HG03457 (cell line): Measurements from ENCODE around the gene WDR86.
A peak's percentile ranks its signal among the peaks of the same experiment; 100 is the strongest.

Experiments
- ATAC-seq: cut with Tn5 transposase; IDR thresholded peaks from one replicate; pipeline ENCODE4 v1.9.1; 2021; ENCODE audit warnings: moderate number of reproducible peaks; ENCODE audit not compliant: unreplicated experiment

The WDR86 gene

DNA sequence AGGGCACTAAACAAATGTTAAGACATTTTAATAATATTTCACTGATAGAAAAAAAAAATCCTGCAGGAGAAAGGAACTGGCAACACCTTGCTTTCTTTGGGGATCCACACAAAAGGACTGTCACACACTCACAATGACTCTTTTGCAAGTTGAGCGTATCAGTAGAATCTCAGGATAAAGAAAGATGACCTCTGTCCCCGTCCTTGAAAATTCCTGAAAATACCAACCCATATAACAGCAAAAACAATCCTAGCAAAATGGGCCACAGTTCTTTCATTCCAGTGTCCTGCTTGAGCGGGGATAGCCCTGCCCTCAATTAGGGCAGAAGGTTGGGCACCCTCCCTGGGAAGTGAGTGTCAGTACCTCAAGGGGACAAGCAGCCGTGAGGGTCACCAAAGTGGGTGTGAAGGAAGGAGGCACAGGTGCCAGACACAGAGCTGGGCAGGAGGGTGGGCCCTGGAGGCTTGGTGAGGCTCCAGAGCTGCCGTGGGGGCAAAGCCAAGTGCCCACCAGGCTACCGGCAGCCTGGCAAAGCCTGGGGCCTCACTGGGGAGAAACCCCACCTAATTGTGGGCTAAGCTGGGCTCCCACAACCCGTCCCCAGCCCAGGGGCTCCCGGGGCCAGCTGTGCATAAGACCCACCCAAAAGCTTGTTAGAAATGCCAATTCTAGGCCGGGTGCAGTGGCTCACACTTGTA lies 2.8 kb downstream of the WDR86 start:
- ATAC-seq: no peak

DNA sequence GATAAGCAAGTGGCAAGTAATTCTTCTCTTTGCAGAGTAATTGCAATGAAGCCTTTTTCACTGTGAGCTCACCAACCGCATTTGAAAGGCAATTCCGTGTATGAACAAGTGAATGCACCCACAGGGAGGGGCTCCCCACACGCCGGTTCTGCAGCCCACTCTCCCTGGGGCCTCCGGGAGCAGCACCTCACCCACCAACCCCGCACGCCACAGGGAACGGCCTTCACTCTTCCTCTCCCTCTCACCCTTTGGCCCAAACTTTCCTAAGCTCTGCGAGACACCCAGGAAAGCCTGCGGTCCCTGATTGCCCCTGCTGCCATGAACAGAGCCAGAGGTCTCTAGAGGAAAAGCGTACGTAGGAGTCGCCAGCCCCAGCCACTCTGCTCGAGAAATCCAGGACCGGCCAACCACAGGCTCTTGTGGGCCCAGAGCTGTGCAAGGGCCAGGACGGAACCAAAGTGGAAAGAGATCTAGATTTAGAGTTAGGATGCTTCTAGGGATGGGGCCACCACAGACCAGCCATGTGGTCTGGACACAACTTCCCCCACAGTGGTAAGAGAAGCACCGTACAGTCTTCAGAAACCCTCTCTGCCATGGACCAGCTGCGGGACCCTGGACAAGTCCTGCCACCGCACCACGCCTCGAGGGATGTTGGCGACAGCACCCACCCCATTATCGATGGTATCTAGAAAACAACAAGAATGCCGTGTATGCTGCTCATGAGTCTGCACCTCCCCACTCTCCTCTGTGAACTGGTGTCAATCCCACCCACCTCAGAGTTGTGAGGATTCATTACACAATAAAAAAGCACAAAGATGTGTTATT lies 3.6 kb downstream of the WDR86 start:
- no peak for ATAC-seq

DNA sequence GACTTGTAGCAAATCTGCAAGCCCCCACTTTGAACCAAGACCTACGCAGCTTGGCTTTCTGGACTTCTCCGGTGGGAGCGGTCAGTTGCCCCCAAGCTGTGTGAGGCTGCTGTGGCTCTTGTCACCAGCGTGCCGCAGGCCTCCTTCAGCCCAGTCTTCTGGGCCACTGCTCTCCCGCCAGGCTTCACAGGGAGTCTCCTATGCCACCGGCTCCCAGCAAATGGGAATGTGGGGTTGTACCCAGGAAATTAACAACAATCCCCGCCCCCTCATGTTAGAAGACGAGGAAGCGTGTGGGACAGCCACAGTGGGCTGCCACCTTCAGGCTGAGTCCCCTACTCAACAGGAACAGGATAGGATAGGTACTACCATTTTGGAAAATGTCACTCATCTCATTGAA lies 4.2 kb downstream of the WDR86 start:
- ATAC-seq: no peak

DNA sequence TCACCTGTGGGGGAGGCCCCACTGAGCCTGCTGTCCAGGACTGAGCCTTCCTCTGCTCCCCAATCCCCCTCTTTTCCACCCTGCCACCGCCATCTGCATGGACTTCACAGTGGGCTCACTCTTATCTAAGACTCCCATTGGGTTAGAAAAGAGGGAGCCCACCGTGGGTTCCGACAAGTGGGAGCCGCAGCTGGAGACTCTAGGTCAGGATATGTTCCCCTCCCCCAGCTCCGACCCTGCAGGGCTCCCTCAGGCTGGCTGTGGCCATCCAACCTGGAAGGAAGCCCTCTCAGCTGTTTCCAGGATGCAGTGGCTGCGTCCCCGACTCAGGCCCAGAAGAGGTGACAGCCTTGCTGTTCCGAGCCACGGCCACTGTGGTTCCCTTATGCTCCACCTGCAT lies 4.8 kb downstream of the WDR86 start:
- no peak for ATAC-seq

DNA sequence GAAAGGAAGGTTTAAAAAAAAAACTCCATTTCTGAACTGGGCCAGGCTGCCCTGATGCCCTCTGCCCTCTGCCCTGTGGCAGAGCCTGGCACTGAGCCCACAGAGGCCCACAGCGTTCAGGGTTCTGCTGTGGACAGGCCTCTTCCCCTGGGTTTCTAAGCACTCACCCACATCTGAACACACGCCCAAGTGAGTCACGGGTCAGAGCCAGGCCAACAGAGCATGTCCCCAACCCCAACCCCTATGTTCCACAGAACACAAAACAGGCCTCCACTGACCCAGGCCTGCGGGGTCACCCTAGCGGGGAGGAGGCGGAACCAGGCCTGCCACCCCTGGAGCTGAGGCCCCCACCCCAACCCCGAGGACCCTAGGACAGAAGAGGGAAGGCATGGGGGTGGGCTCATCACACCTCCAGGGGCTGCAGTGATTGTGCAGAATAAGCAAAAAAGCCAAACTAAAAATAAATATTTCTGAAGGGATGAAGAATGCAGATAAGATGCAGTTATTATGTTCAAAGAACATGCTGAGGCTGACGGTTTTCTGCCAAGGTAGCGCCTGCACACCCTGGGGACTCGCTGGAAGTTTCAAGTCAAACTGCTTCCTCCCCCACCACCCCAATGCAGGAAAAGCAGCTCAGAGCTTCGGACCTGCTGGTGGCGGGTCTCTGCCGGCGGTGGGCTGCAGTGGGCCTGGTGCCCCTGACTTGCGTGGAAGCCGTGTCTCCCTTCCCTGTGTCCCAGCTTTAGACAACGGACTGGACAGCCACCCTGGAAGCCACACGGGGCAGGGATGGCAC lies 5.4 kb downstream of the WDR86 start:
- ATAC-seq: no peak

GRCh38 chr7:151403764-151404163 lies 6.1 kb downstream of the WDR86 start:
- ATAC-seq: no peak

DNA sequence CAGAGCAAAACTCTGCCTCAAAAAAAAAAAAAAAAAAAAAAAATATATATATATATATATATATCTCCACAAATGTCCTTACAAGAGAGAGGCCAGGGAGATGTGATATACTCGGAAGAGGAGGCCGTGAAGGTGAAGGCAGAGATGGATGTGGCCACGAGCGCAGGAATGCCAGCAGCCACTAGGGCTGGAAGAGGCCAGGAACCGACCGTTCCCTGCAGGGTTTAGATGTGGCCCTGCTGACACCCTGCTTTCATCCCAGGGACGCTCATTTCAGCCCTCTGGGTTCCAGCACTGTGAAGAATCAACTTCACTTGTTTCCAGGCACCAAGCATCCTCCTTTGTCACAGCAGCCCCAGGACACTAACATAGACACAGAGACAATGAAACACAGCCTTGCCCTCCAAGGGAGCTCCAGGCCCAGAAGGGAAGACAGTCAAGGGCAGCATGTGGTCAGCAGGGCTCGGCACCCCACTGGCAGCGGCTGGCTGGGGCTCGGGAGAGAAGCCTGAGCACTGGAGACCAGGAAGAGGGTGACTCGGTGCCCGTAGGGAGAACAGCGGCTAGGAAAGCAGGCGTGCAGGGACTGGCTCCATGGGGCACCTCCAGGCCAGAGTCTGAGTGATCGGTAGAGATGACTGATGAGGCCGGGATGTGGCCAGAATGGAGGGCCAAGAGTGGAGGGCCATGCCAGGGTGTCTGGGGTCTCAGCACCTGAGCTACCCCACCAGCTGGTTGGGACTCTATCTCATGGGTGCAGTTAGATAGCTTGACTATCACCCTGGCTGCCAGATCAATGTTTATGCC lies 7.6 kb downstream of the WDR86 start:
- no peak for ATAC-seq

GRCh38 chr7:151400626-151401315 lies 9.1 kb downstream of the WDR86 start:
- peak; percentile 65 for ATAC-seq

DNA sequence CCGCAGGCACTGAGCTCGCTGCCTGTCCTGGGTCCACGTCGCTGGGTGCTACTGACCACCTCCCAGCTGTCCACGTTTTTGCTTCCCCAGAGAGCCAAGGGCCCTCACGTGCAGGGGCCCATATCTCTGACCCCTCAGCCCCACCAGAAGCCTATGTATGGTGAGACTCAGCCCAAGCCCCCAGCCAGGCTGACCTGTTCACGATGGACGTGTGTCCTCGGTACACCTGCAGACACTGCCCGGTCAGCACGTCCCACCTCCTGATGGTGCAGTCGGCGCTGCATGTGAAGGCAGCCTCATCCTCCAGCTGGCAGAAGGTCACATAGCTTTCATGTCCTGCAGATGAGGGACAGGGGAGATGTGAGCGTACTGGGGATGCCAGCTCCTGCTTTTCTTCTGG lies 9.9 kb downstream of the WDR86 start:
- ATAC-seq: no peak

DNA sequence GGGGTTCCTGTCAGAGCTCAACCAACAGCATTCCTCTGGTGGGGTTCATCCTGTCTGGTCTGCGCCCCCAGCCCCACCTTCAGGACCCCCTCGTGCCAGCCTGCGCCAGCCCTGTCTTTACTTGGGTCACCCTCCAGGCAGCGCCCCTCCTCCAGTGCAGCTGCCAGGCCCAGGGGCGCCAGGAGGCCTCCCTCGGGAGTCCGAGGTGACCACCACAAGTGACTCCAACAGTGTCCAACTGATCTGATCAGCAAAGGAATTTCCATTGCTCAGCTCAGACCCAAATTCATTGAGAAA lies 10.6 kb downstream of the WDR86 start:
- no peak for ATAC-seq

DNA sequence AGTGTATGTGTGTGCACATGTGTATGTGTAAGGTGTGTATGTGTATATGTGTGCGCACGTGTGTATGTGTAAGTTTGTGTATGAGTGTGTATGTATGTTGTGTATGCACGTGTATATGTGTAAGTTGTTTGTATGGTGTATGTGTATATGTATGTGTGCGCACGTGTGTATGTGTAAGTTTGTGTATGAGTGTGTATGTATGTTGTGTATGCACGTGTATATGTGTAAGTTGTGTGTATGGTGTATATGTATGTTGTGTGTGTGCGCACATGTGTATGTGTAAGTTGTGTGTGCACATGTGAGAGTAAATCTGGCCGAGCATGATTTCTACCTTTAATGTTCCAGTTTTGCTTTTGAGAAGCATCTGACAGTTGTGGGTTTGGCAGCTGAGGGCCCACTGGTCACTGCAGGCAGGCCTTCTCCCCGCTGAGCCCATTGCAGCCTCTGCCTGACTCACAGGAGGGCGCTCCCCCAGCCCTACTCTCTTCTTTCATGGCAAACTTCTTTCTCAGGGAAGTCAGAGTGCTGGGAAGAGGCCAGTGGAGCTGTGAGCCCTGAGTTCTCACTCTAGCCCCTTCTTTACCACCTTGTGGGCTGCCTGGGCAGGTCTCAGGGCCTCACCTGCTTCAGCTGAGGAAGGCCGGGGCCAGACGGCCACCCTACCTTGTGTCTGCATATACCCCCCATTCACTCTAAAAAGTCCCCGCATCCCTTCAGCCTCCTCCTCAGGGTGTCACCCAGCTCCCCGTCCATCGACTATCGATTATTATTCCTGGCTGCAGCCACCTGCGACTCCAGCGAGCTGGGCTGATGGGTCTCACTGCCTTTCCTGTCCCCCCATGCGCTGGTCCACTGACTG lies 11.2 kb downstream of the WDR86 start:
- no peak for ATAC-seq

DNA sequence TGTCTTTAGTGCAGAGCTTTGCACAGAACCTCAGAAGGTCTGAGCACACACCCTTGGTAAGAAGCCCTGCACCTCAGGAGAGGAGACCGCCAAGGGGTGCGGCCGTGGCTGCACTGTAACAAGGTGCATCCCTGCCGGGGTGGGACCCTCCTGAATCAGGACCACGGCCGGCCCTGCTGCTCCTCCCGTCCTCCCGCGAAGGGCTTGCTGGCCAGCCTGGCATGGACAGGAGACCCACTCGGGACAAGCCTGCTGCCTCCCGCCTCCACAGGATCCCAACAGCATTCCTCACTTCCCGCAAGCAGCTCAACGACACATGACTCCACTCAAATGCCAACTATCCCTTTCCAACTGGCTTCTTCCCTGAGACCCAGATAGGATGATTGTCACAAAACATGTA lies 12.8 kb downstream of the WDR86 start:
- no peak for ATAC-seq

DNA sequence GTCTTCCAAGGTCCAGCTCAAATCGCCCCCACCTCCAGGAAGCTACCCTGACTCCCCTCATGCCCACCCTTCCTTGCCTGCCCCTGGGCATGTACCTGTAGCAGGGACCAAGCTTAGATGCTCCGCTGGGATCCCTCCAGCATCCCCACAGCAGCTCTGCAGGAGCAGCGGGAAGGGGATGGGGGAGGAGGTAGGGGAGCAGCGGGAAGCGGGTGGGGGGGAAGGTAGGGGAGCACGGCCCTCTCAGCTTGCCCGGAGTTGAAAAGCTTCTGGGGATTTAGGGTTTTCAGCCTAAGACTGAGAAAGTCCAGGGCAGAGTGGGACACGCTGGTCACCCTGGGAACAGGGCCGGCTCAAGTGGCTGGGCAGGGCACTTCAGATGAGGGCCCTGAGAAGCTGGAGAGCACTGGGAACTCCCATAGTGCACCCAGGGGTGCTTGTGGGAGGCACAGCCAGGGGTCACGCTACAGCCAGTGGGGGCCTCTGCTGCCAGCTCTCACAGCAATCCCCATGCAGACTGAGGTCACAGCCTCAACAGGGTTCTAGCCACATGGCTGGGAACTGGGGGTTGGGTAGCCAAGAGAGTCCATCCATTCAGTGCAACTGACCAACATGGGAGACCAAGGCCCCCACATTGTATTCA lies 13.4 kb downstream of the WDR86 start:
- ATAC-seq: no peak

- no peak for ATAC-seq
Observed at GRCh38 chr7:151395036-151395367, 14.8 kb downstream of the WDR86 start.

GRCh38 chr7:151394076-151395035 lies 15.5 kb downstream of the WDR86 start:
- no peak for ATAC-seq

GRCh38 chr7:151393031-151393977 lies 16.5 kb downstream of the WDR86 start:
- no peak for ATAC-seq

GRCh38 chr7:151392426-151392825 lies 17.4 kb downstream of the WDR86 start:
- ATAC-seq: no peak
